AG04450 (cell line): ENCODE data around the gene MYO1D. TPM values are rescaled to one million over a fixed set of nuclear protein-coding genes. Genes with fewer than 3 reads are reported as not detected.

Experiments used
- CTCF ChIA-PET: fragments of 300-600, 350-600 bp; formaldehyde crosslinking; extraction: SDS; loops from one replicate; lab custom pipeline; 2022; ENCODE audit warnings: antibody characterized with exemption, inconsistent platforms; lab: Charles Lee
- POLR2A ChIA-PET: fragments of 350-600 bp; formaldehyde crosslinking; extraction: SDS; loops from one replicate; lab custom pipeline; 2021; ENCODE audit warnings: antibody characterized with exemption, inconsistent platforms; lab: Yijun Ruan, JAX
- DNase-seq: peaks from one replicate; pipeline ENCODE4 v3.0.0-alpha.2; 2011; ENCODE audit warnings: low read depth, low spot score
- H3K27ac ChIP-seq: one replicate; pipeline ENCODE4 v1.5.1; 2012; ENCODE audit warnings: low read depth, low read length, control low read depth
- H3K27me3 ChIP-seq: one replicate; pipeline ENCODE4 v1.6.0; 2012; ENCODE audit warnings: low read length; ENCODE audit not compliant: control insufficient read depth, insufficient read depth
- H3K4me3 ChIP-seq: 2 replicates; pipeline ENCODE4 v1.5.1; 2011; ENCODE audit warnings: mild to moderate bottlenecking, low read depth, low read length, control low read depth
- H3K9me3 ChIP-seq: 2 replicates; pipeline ENCODE4 v1.5.1; 2012; ENCODE audit warnings: low read length; ENCODE audit not compliant: control insufficient read depth, insufficient read depth
- CTCF ChIP-seq: IDR thresholded peaks from 2 replicates; pipeline ENCODE4 v1.5.1; 2011; ENCODE audit warnings: low read depth, low read length, control low read depth, inconsistent platforms
- polyA plus RNA-seq: library from polyadenylated mRNA; depleted of rRNA; stranded (reverse); fragments of >200 nt; gene quantifications from 2 replicates; pipeline ENCODE4 v1.2.3, GENCODE V29; 2011

The MYO1D gene
- polyA plus RNA-seq, 1 experiment = 1.1 TPM

- ChIA-PET POLR2A (no interaction called here), CTCF (interaction anchor here (1.0 to 3.1 kb wide), 2 partner anchors 28 to 99 kb away, joined by 3 to 13 read pairs; no protein-coding TSS in a partner anchor)
- H3K27ac ChIP-seq = no peak overlapping the region
- H3K4me3 ChIP-seq = no peak overlapping the region
- no peak for DNase-seq
- H3K9me3 ChIP-seq = no peaks in the 10 kb centered on the region
- peaks cover 3% of the 10 kb centered on the region for H3K27me3 ChIP-seq
- no peak for TF ChIP-seq CTCF
These were observed 5.1 kb upstream of the MYO1D start for GRCh38 chr17:32882029-32882428.

DNA sequence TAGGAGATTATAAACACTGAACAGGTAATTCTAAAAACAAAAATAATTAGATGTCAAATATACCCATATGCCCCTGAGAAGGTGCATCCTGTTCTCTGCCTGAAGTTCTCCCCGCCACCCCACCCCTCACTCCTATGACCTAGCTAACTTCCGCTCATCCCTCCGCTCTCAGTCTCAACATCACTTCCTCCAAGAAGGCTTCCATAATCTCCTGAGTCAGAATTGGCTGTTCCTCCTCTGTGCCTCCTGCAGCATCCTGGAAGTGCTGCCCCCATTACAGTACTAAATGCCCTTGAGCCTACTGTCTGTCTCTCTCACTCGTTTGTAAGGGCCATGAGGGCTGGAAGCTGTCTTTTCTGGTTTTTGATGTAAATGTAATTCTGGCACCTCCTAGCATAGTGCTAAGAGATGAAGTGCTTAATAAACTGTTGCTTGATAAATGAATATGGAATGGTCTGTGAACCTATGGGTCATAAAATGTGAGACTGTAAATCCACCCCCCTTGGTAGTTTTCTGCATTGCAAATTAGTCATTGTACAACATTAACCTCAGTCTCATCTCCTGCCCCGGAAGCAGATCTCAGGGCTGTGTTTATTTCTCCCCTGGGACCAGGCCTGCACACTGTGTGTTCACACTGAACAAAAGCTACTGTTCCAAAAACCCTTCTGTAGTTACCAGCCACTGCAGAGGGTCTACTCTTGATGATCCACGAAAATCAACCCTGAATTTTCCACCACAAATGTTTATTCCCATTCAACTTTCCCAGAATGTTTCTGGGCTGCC is 3.9 kb upstream of the MYO1D start:
- no peak overlapping the region for H3K27ac ChIP-seq
- no peak overlapping the region for H3K4me3 ChIP-seq
- ChIA-PET POLR2A (no interaction called here), CTCF (interaction anchor here (1.0 to 3.1 kb wide), 2 partner anchors 29 to 98 kb away, joined by 3 to 13 read pairs; no protein-coding TSS in a partner anchor)
- DNase-seq = no peak
- TF ChIP-seq CTCF = no peak
- H3K9me3 ChIP-seq = no peaks in the 10 kb centered on the region
- H3K27me3 ChIP-seq = peaks cover 3% of the 10 kb centered on the region

- DNase-seq = no peak
- Histone ChIP-seq H3K27ac (no peak overlapping the region), H3K9me3 (no peaks in the 10 kb centered on the region), H3K4me3 (no peak overlapping the region), H3K27me3 (peaks cover 9% of the 10 kb centered on the region)
- CTCF ChIA-PET = interaction anchor here (1.5 to 6.5 kb wide), 4 partner anchors 29 to 96 kb away, joined by 3 to 72 read pairs (median 28); no protein-coding TSS in a partner anchor
- TF ChIP-seq CTCF = no peak
- POLR2A ChIA-PET = no interaction called here
These were observed 2.2 kb upstream of the MYO1D start for GRCh38 chr17:32879134-32879533.

DNA sequence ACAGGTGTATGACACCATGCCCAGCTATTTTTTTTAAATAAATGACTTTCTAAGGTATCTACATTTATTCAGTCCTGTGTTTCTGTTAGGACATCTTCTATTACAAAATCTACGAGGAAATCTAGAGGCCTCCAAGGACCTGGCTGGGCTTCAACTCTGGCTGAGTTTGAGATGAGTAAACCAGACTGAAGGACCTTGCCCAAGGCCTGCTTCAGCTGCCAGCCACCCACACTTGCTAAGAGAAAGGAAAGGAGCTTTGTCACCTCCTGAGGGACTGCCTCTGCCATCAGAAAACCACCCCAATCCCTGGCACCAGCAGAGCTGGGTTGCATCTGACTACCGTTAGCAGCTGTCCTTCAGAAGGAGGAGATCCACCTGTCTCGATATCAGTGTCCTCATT is 1.3 kb upstream of the MYO1D start:
- DNase-seq = no peak
- no peaks in the 10 kb centered on the region for H3K9me3 ChIP-seq
- no peak overlapping the region for H3K27ac ChIP-seq
- ChIA-PET CTCF (interaction anchor here (0.8 to 6.5 kb wide), 37 partner anchors 8 to 873 kb away, joined by 3 to 72 read pairs (median 6); a partner anchor contains a TSS), POLR2A (interaction anchor here (0.6 to 1.3 kb wide), 2 partner anchors 51 to 220 kb away, joined by 3 to 6 read pairs; no protein-coding TSS in a partner anchor)
- H3K4me3 ChIP-seq = no peak overlapping the region
- peaks cover 9% of the 10 kb centered on the region for H3K27me3 ChIP-seq
- no peak for TF ChIP-seq CTCF
